Kidney (tissue), 14 donors: Measurements from ENCODE around the gene REEP1. TPM values are rescaled to one million over a fixed set of nuclear protein-coding genes. Genes with fewer than 3 reads are reported as not detected.
A peak's percentile ranks its signal among the peaks of the same experiment; 100 is the strongest.

Experiments used
- DNase-seq, 5 donors: peaks; one replicate each; pipeline ENCODE4 v3.0.0-alpha.2; 2013 to 2020
- FAIRE-seq: peaks from 2 replicates; lab custom pipeline; 2012; peaks lifted over from hg19 to GRCh38; lab: Jason Lieb, UNC
- H3K27ac ChIP-seq, 2 donors: one replicate each; pipeline ENCODE4 v1.7.0; 2013; ENCODE audit warnings: low read depth in 2 of 2, low read length in 2 of 2, inconsistent platforms in 1 of 2
- H3K27me3 ChIP-seq: one replicate; pipeline ENCODE4 v1.7.1; 2013; ENCODE audit warnings: low read length, inconsistent platforms; ENCODE audit not compliant: control insufficient read depth, insufficient read depth
- H3K36me3 ChIP-seq, 3 donors: one replicate each; pipeline versions ENCODE4 v1.7.0 to v1.7.1; 2013; ENCODE audit warnings: low read length in 3 of 3, control low read depth in 1 of 3, inconsistent platforms in 1 of 3; ENCODE audit not compliant: insufficient read depth in 3 of 3, control insufficient read depth in 2 of 3
- H3K4me1 ChIP-seq, 3 donors: one replicate each; pipeline versions ENCODE4 v1.7.0 to v1.7.1; 2013; ENCODE audit warnings: low read length in 3 of 3, inconsistent platforms in 1 of 3, low read depth in 1 of 3; ENCODE audit not compliant: control insufficient read depth in 2 of 3, insufficient read depth in 2 of 3
- H3K4me3 ChIP-seq, 3 donors: one replicate each; pipeline versions ENCODE4 v1.7.0 to v1.8.1; 2013; ENCODE audit warnings: low read length in 3 of 3, control low read depth in 1 of 3, inconsistent platforms in 1 of 3
- H3K9ac ChIP-seq, 3 donors: one replicate each; pipeline versions ENCODE4 v1.7.0 to v1.7.1; 2013; ENCODE audit warnings: low read length in 3 of 3, control low read depth in 1 of 3, inconsistent platforms in 1 of 3
- H3K9me3 ChIP-seq, 3 donors: one replicate each; pipeline versions ENCODE4 v1.7.0 to v1.7.1; 2013; ENCODE audit warnings: low read length in 3 of 3, control low read depth in 1 of 3, inconsistent platforms in 1 of 3; ENCODE audit not compliant: control insufficient read depth in 2 of 3, insufficient read depth in 1 of 3
- CTCF ChIP-seq: IDR thresholded peaks from 3 replicates; pipeline ENCODE4 v1.5.1; 2012; ENCODE audit warnings: mild to moderate bottlenecking, moderate library complexity, borderline replicate concordance; ENCODE audit not compliant: insufficient read depth; ENCODE audit errors: extremely low read depth
- intact Hi-C: fragments of 100-400 bp; cut with DNase I; formaldehyde crosslinking; loops from one replicate; pipeline ENCODE4 v1.11.1; 2022
- polyA plus RNA-seq: library from polyadenylated mRNA; stranded (reverse); fragments of 350-450 nt; fragmentation: Illumina TruSeq; extraction: RNeasy Lipid Tissue Mini Kit (QIAGEN cat#74804); gene quantifications from one replicate; pipeline ENCODE4 v1.2.3, GENCODE V29; 2014; ENCODE audit warnings: low read depth, low replicate concordance; ENCODE audit not compliant: insufficient read depth
- total RNA-seq: library from RNA; stranded (reverse); fragmentation: NEBNext Ultra II Directional; extraction: Animal tissue kit (Norgen Biotek cat#: 25700); gene quantifications from one replicate; pipeline ENCODE4 v1.2.1, GENCODE V29; 2021
- donor health status: control.
- donor health status: control.
- donor health status: control.
- donor health status: control.
- donor health status: control.
- donor health status: DM: yes; HTN: yes; CAD: no.
- donor health status: Normal renal cell carcinoma (clear cell type).

The REEP1 gene
- total and polyA plus RNA-seq, 2 donors from 2014 or later = 3.3 to 4.3 TPM

GRCh38 chr2:86332654-86333053 is 4.8 kb downstream of the REEP1 start:
- Histone ChIP-seq H3K9ac (no peak overlapping the region), H3K4me1 (no peaks in the 10 kb centered on the region), H3K36me3 (no peaks in the 10 kb centered on the region), H3K9me3 (no peaks in the 10 kb centered on the region), H3K27me3 (no peaks in the 10 kb centered on the region), H3K4me3 (no peak overlapping the region), H3K27ac (no peak overlapping the region)
- FAIRE-seq (no peak), DNase-seq (no peak)
- no peak for TF ChIP-seq CTCF
- intact Hi-C loops = no loop called here

- no peak overlapping the region for H3K4me3 ChIP-seq
- no peak for TF ChIP-seq CTCF
- DNase-seq (peak in 1 of 5 donors; percentile 21), FAIRE-seq (no peak)
- no peaks in the 10 kb centered on the region for H3K4me1 ChIP-seq
- intact Hi-C loops = no loop called here
- H3K27me3 ChIP-seq = no peaks in the 10 kb centered on the region
- no peak overlapping the region for H3K9ac ChIP-seq
- H3K27ac ChIP-seq = no peak overlapping the region
- no peaks in the 10 kb centered on the region for H3K9me3 ChIP-seq
- H3K36me3 ChIP-seq = no peaks in the 10 kb centered on the region
Observed at GRCh38 chr2:86331384-86331783, 6.0 kb downstream of the REEP1 start.

- DNase-seq = no peak
- H3K27ac ChIP-seq = no peak overlapping the region
- H3K4me1 ChIP-seq = no peaks in the 10 kb centered on the region
- TF ChIP-seq CTCF = no peak
- H3K27me3 ChIP-seq = no peaks in the 10 kb centered on the region
- no peaks in the 10 kb centered on the region for H3K9me3 ChIP-seq
- H3K36me3 ChIP-seq = no peaks in the 10 kb centered on the region
- intact Hi-C loops = no loop called here
- no peak overlapping the region for H3K4me3 ChIP-seq
- FAIRE-seq = no peak
- no peak overlapping the region for H3K9ac ChIP-seq
Observed at GRCh38 chr2:86330001-86330400, 7.4 kb downstream of the REEP1 start.
